ENCODE data around the gene ZNF487. TPM values are rescaled to one million over a fixed set of nuclear protein-coding genes. Genes with fewer than 3 reads are reported as not detected.
"Not testable (repeated sequence)": the region's sequence is repeated elsewhere in the genome, so short reads cannot be mapped to it uniquely, and the experiment has no call there.

The ZNF487 gene
- polyA plus RNA-seq, 1 donor from 2014 or later: 11.8 TPM

DNA sequence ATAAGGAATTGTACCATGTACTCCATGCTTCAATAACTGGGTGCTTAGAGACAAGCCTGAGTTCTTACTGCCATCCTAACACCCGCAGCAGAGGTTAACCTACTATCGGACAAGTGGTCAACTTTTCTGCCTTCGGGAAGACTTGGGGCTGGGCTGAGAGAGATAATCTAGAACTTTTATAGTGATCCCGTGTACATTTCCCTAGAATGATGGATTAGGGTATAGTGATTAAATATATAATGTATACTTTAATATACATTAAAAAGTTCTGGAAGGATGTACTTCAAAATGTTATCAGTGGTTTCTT, 15.8 kb upstream of the ZNF487 start:
- Histone ChIP-seq H3K4me2 (ENCODE audit: low read length) (no peak overlapping the region), H3K27ac (ENCODE audit: low read length) (no peak overlapping the region), H2AFZ (ENCODE audit: low read depth, low read length) (no peak overlapping the region), H3K79me2 (replicated peaks; ENCODE audit: insufficient read depth, low read length) (no peaks in the 10 kb centered on the region), H3K36me3 (ENCODE audit: insufficient read depth, low read length) (no peaks in the 10 kb centered on the region), H3K9ac (ENCODE audit: low read length) (no peak overlapping the region), H3K4me3 (ENCODE audit: low read length) (no peak overlapping the region), H3K27me3 (ENCODE audit: insufficient read depth, low read depth, low read length) (no peaks in the 10 kb centered on the region), H3K9me3 (ENCODE audit: low read length) (peaks cover 9% of the 10 kb centered on the region), H3F3A (ENCODE audit: insufficient read depth, low read length, poor library complexity, severe bottlenecking) (no peaks in the 10 kb centered on the region), H3K9me2 (ENCODE audit: insufficient read depth, low read length) (no peaks in the 10 kb centered on the region), H4K20me1 (ENCODE audit: insufficient read depth) (no peaks in the 10 kb centered on the region)
- TF ChIP-seq POLR2AphosphoS5 (IDR thresholded peaks at IDR 0.05) (no peak), RAD21 (conservative IDR thresholded peaks at IDR 0.05) (no peak), SMC3 (conservative IDR thresholded peaks at IDR 0.05; ENCODE audit: poor library complexity) (no peak), EP300 (conservative IDR thresholded peaks at IDR 0.05; ENCODE audit: poor library complexity, severe bottlenecking) (no peak), MXI1 (conservative IDR thresholded peaks at IDR 0.05; ENCODE audit: poor library complexity, severe bottlenecking) (no peak), EZH2 (IDR thresholded peaks at IDR 0.05; ENCODE audit: borderline replicate concordance, insufficient read depth, low read length, poor library complexity, severe bottlenecking) (no peak)

DNA sequence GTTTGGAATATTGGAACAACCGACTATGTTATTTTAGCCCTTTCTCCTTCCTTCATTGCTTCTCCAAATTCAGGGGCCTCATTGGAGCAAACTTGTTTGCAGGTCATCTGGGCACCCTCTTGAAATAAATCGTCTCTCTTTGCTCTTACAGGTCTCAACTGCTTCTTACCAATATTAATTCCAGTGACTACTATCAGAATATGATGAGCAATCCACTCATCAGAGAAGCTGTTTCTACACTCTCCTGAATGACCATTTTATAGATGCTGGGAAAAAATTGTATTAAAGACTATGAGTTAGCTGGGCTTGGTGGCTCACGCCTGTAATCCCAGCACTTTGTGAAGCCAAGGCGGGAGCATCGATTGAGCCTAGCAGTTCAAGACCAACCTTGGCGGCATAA, 15.4 kb upstream of the ZNF487 start:
- no peaks in the 10 kb centered on the region for H3K36me3 ChIP-seq (ENCODE audit: insufficient read depth, low read length)
- H3K27ac ChIP-seq (ENCODE audit: low read length): no peak overlapping the region
- no peak for TF ChIP-seq EP300 (conservative IDR thresholded peaks at IDR 0.05; ENCODE audit: poor library complexity, severe bottlenecking)
- TF ChIP-seq SMC3 (conservative IDR thresholded peaks at IDR 0.05; ENCODE audit: poor library complexity): no peak
- TF ChIP-seq, protein P1, sequence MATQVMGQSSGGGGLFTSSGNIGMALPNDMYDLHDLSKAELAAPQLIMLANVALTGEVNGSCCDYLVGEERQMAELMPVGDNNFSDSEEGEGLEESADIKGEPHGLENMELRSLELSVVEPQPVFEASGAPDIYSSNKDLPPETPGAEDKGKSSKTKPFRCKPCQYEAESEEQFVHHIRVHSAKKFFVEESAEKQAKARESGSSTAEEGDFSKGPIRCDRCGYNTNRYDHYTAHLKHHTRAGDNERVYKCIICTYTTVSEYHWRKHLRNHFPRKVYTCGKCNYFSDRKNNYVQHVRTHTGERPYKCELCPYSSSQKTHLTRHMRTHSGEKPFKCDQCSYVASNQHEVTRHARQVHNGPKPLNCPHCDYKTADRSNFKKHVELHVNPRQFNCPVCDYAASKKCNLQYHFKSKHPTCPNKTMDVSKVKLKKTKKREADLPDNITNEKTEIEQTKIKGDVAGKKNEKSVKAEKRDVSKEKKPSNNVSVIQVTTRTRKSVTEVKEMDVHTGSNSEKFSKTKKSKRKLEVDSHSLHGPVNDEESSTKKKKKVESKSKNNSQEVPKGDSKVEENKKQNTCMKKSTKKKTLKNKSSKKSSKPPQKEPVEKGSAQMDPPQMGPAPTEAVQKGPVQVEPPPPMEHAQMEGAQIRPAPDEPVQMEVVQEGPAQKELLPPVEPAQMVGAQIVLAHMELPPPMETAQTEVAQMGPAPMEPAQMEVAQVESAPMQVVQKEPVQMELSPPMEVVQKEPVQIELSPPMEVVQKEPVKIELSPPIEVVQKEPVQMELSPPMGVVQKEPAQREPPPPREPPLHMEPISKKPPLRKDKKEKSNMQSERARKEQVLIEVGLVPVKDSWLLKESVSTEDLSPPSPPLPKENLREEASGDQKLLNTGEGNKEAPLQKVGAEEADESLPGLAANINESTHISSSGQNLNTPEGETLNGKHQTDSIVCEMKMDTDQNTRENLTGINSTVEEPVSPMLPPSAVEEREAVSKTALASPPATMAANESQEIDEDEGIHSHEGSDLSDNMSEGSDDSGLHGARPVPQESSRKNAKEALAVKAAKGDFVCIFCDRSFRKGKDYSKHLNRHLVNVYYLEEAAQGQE (IDR thresholded peaks at IDR 0.05; ENCODE audit: borderline replicate concordance): no peak
- TF ChIP-seq, protein P2, sequence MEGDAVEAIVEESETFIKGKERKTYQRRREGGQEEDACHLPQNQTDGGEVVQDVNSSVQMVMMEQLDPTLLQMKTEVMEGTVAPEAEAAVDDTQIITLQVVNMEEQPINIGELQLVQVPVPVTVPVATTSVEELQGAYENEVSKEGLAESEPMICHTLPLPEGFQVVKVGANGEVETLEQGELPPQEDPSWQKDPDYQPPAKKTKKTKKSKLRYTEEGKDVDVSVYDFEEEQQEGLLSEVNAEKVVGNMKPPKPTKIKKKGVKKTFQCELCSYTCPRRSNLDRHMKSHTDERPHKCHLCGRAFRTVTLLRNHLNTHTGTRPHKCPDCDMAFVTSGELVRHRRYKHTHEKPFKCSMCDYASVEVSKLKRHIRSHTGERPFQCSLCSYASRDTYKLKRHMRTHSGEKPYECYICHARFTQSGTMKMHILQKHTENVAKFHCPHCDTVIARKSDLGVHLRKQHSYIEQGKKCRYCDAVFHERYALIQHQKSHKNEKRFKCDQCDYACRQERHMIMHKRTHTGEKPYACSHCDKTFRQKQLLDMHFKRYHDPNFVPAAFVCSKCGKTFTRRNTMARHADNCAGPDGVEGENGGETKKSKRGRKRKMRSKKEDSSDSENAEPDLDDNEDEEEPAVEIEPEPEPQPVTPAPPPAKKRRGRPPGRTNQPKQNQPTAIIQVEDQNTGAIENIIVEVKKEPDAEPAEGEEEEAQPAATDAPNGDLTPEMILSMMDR (IDR thresholded peaks at IDR 0.05; ENCODE audit: poor library complexity, severe bottlenecking): no peak
- TF ChIP-seq TAF1 (IDR thresholded peaks at IDR 0.05; ENCODE audit: low read depth): no peak
- H3K9ac ChIP-seq (ENCODE audit: low read length): no peak overlapping the region
- no peak overlapping the region for H2AFZ ChIP-seq (ENCODE audit: low read depth, low read length)
- H3K4me2 ChIP-seq (ENCODE audit: low read length): no peak overlapping the region
- no peaks in the 10 kb centered on the region for H3K27me3 ChIP-seq (ENCODE audit: insufficient read depth, low read depth, low read length)
- H3K79me2 ChIP-seq (replicated peaks; ENCODE audit: insufficient read depth, low read length): no peaks in the 10 kb centered on the region
- no peaks in the 10 kb centered on the region for H4K20me1 ChIP-seq (ENCODE audit: insufficient read depth)
- no peaks in the 10 kb centered on the region for H3F3A ChIP-seq (ENCODE audit: insufficient read depth, low read length, poor library complexity, severe bottlenecking)
- H3K9me3 ChIP-seq (ENCODE audit: low read length): peaks cover 9% of the 10 kb centered on the region
- H3K4me3 ChIP-seq (ENCODE audit: low read length): no peak overlapping the region
- no peaks in the 10 kb centered on the region for H3K9me2 ChIP-seq (ENCODE audit: insufficient read depth, low read length)

DNA sequence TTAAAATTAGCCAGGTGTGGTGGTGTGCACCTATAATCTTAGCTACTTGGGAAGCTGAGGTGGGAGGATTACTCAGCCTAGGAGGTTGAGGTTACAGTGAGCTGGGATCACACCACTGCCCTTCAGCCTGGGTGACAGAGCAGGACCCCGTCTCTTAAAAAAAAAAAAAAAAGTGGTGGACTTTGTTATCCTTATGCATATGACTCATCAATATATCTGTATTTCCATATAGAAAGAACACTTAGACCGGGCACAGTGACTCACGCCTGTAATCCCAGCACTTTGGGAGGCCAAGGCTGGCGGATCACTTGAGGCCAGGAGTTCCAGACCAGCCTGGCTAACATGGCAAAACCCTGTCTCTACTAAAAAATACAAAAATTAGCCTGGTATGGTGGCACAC, 15.0 kb upstream of the ZNF487 start:
- H3K36me3 ChIP-seq (ENCODE audit: insufficient read depth, low read length); H3K79me2 ChIP-seq (replicated peaks; ENCODE audit: insufficient read depth, low read length); H3K9ac ChIP-seq (ENCODE audit: low read length); H4K20me1 ChIP-seq (ENCODE audit: insufficient read depth); H3K9me3 ChIP-seq (ENCODE audit: low read length); H3K27ac ChIP-seq (ENCODE audit: low read length); H2AFZ ChIP-seq (ENCODE audit: low read depth, low read length); H3K27me3 ChIP-seq (ENCODE audit: insufficient read depth, low read depth, low read length); H3K9me2 ChIP-seq (ENCODE audit: insufficient read depth, low read length); H3K4me2 ChIP-seq (ENCODE audit: low read length); H3F3A ChIP-seq (ENCODE audit: insufficient read depth, low read length, poor library complexity, severe bottlenecking); H3K4me3 ChIP-seq (ENCODE audit: low read length): not testable (repeated sequence)

Measured in neural cell (in vitro differentiated cells).